WTC11 (cell line): ENCODE results near the gene TMC1. TPM values are rescaled to one million over a fixed set of nuclear protein-coding genes. Genes with fewer than 3 reads are reported as not detected.

Source experiments
- ATAC-seq: fragments of 200-7000 bp; cut with Tn5 transposase; 2 replicates; pipeline ENCODE4 v1.10.0; 2021; ENCODE audit warnings: mild to moderate bottlenecking, moderate library complexity
- CTCF ChIA-PET: fragments of 300-600 bp; sonication (Branson Sonifier 250); formaldehyde crosslinking; loops from one replicate; lab custom pipeline; 2021; ENCODE audit warnings: antibody characterized with exemption; lab: Charles Lee
- POLR2A ChIA-PET: fragments of 350-600 bp; sonication (Branson Sonifier 250); formaldehyde crosslinking; loops from one replicate; lab custom pipeline; 2021; ENCODE audit warnings: antibody characterized with exemption; lab: Charles Lee
- DNase-seq: peaks from one replicate; pipeline ENCODE4 v3.0.0; 2021; ENCODE audit warnings: low spot score
- H3K27ac Mint-ChIP-seq: 2 replicates; pipeline ENCODE4 v1.8.0; 2021; ENCODE audit warnings: mixed read lengths
- H3K27me3 Mint-ChIP-seq: 2 replicates; pipeline ENCODE4 v1.8.0; 2021; ENCODE audit warnings: low read depth, mild to moderate bottlenecking, moderate library complexity, mixed read lengths
- H3K36me3 Mint-ChIP-seq: 2 replicates; pipeline ENCODE4 v1.8.0; 2021; ENCODE audit warnings: mixed read lengths
- H3K4me1 Mint-ChIP-seq: 2 replicates; pipeline ENCODE4 v1.8.0; 2022; ENCODE audit warnings: mixed read lengths
- H3K4me3 Mint-ChIP-seq: 2 replicates; pipeline ENCODE4 v1.8.0; 2021; ENCODE audit warnings: mild to moderate bottlenecking, moderate library complexity, mixed read lengths
- H3K9me3 Mint-ChIP-seq: 2 replicates; pipeline ENCODE4 v1.8.0; 2021; ENCODE audit warnings: mixed read lengths
- ATF2 ChIP-seq: sonication (generic); formaldehyde crosslinking; IDR thresholded peaks from 2 replicates; pipeline ENCODE4 v1.8.1; 2022; ENCODE audit warnings: low read depth, missing genetic modification reagents, borderline replicate concordance
- CREB1 ChIP-seq: sonication (generic); formaldehyde crosslinking; IDR thresholded peaks from 2 replicates; pipeline ENCODE4 v1.8.0; 2023; ENCODE audit warnings: mild to moderate bottlenecking, missing genetic modification reagents
- CREM ChIP-seq: sonication (generic); formaldehyde crosslinking; IDR thresholded peaks from 2 replicates; pipeline ENCODE4 v1.8.1; 2022; ENCODE audit warnings: mild to moderate bottlenecking, missing genetic modification reagents, moderate library complexity
- E2F5 ChIP-seq: sonication (generic); formaldehyde crosslinking; IDR thresholded peaks from 2 replicates; pipeline ENCODE4 v1.8.1; 2022; ENCODE audit warnings: mild to moderate bottlenecking, moderate library complexity, missing genetic modification reagents
- GABPB1 ChIP-seq: sonication (generic); formaldehyde crosslinking; IDR thresholded peaks from 2 replicates; pipeline ENCODE4 v1.8.1; 2023; ENCODE audit warnings: mild to moderate bottlenecking, missing genetic modification reagents
- IRF1 ChIP-seq: sonication (generic); formaldehyde crosslinking; IDR thresholded peaks from 2 replicates; pipeline ENCODE4 v1.8.0; 2023; ENCODE audit warnings: missing genetic modification reagents
- JAZF1 ChIP-seq: fragments of 250-450 bp; sonication (Bioruptor Pico); IDR thresholded peaks from 2 replicates; pipeline ENCODE4 v1.9.0; 2021; ENCODE audit warnings: moderate library complexity, mild to moderate bottlenecking, inconsistent platforms
- JUN ChIP-seq: sonication (generic); formaldehyde crosslinking; IDR thresholded peaks from 2 replicates; pipeline ENCODE4 v1.8.0; 2023; ENCODE audit warnings: mild to moderate bottlenecking, missing genetic modification reagents
- KAT7 ChIP-seq: sonication (generic); formaldehyde crosslinking; IDR thresholded peaks from 2 replicates; pipeline ENCODE4 v1.8.1; 2023; ENCODE audit warnings: missing genetic modification reagents, mild to moderate bottlenecking, borderline replicate concordance
- RELA ChIP-seq: sonication (generic); formaldehyde crosslinking; IDR thresholded peaks from 2 replicates; pipeline ENCODE4 v1.8.1; 2022; ENCODE audit warnings: missing genetic modification reagents, mild to moderate bottlenecking, borderline replicate concordance
- RORB ChIP-seq: fragments of 250-450 bp; sonication (Bioruptor Pico); IDR thresholded peaks from 2 replicates; pipeline ENCODE4 v1.9.0; 2021; ENCODE audit warnings: mild to moderate bottlenecking
- SMAD3 ChIP-seq: sonication (generic); formaldehyde crosslinking; IDR thresholded peaks from 2 replicates; pipeline ENCODE4 v1.8.0; 2022; ENCODE audit warnings: missing genetic modification reagents, mild to moderate bottlenecking, borderline replicate concordance
- TP53 ChIP-seq: sonication (generic); formaldehyde crosslinking; IDR thresholded peaks from 2 replicates; pipeline ENCODE4 v1.8.1; 2023; ENCODE audit warnings: mild to moderate bottlenecking, missing genetic modification reagents
- USF2 ChIP-seq: sonication (generic); formaldehyde crosslinking; IDR thresholded peaks from 2 replicates; pipeline ENCODE4 v1.8.1; 2023; ENCODE audit warnings: mild to moderate bottlenecking, missing genetic modification reagents, moderate library complexity
- ZNF121 ChIP-seq: sonication (generic); formaldehyde crosslinking; IDR thresholded peaks from 2 replicates; pipeline ENCODE4 v1.8.0; 2023; ENCODE audit warnings: missing genetic modification reagents
- ZNF263 ChIP-seq: sonication (generic); formaldehyde crosslinking; IDR thresholded peaks from 2 replicates; pipeline ENCODE4 v1.8.1; 2022; ENCODE audit warnings: low read depth, mild to moderate bottlenecking, moderate library complexity, missing genetic modification reagents
- ZNF317 ChIP-seq: sonication (generic); formaldehyde crosslinking; IDR thresholded peaks from 2 replicates; pipeline ENCODE4 v1.8.1; 2023; ENCODE audit warnings: low read depth, mild to moderate bottlenecking, moderate library complexity, missing genetic modification reagents, borderline replicate concordance
- ZNF396 ChIP-seq: fragments of 250-450 bp; sonication (Bioruptor Pico); IDR thresholded peaks from 2 replicates; pipeline ENCODE4 v1.8.0; 2021; ENCODE audit warnings: mild to moderate bottlenecking, moderate library complexity, borderline replicate concordance
- ZNF532 ChIP-seq: fragments of 250-450 bp; sonication (Bioruptor Pico); IDR thresholded peaks from 2 replicates; pipeline ENCODE4 v1.9.0; 2021; ENCODE audit warnings: mild to moderate bottlenecking, borderline replicate concordance
- ZSCAN18 ChIP-seq: fragments of 250-450 bp; sonication (Bioruptor Pico); IDR thresholded peaks from 2 replicates; pipeline ENCODE4 v2.1.2; 2022; ENCODE audit warnings: mild to moderate bottlenecking, moderate library complexity
- total RNA-seq: library from RNA; stranded (reverse); gene quantifications from 3 replicates; pipeline ENCODE4 v1.2.3, GENCODE V29; 2021

TMC1 gene
- total RNA-seq, 1 experiment from 2014 or later: 0.31 TPM

- POLR2A ChIA-PET: interaction anchor here (1.0 kb wide), 1 partner anchor 112 kb away, joined by 4 read pairs; the partner anchor contains the start of gene ZFAND5
- Mint-ChIP-seq H3K36me3 (no peaks in the 10 kb centered on the region), H3K27ac (no peak overlapping the region), H3K4me1 (peaks cover 9% of the 10 kb centered on the region), H3K27me3 (no peaks in the 10 kb centered on the region), H3K4me3 (no peak overlapping the region), H3K9me3 (no peaks in the 10 kb centered on the region)
- CTCF ChIA-PET: interaction anchor here (0.7 to 1.1 kb wide), 2 partner anchors 331 to 435 kb away, joined by 3 read pairs; no protein-coding TSS in a partner anchor
- TF ChIP-seq E2F5 (CRISPR knock-in tag) (no peak), TP53 (CRISPR knock-in tag) (no peak)
- DNase-seq: no peak
- peak; percentile 62 for ATAC-seq
Measured at GRCh38 chr9:72476617-72477437, 44.6 kb upstream of the TMC1 start.

- POLR2A ChIA-PET: interaction anchor here (0.6 kb wide), 1 partner anchor 10 kb away, joined by 4 read pairs; no protein-coding TSS in a partner anchor
- Mint-ChIP-seq H3K4me1 (peaks cover 12% of the 10 kb centered on the region), H3K9me3 (no peaks in the 10 kb centered on the region), H3K27me3 (no peaks in the 10 kb centered on the region), H3K4me3 (no peak overlapping the region)
- TF ChIP-seq CREM (CRISPR knock-in tag): no peak
- TF ChIP-seq ZNF121 (CRISPR knock-in tag): 0 out of 2 replicates have a peak, but pooled peaks have one; percentile 43
- TF ChIP-seq ZNF263 (CRISPR knock-in tag): no peak
- TF ChIP-seq ZSCAN18 (CRISPR knock-in tag): no peak
- no peak for TF ChIP-seq KAT7 (CRISPR knock-in tag)
- TF ChIP-seq, all 79 proteins: peak for 1
- DNase-seq: no peak
- CTCF ChIA-PET: interaction anchor here (1.1 kb wide), 1 partner anchor 330 kb away, joined by 3 read pairs; no protein-coding TSS in a partner anchor
- ATAC-seq: peak; percentile 75
- peak overlapping the region; percentile 71 for H3K27ac Mint-ChIP-seq
- no peaks in the 10 kb centered on the region for H3K36me3 Mint-ChIP-seq
Measured at GRCh38 chr9:72477930-72478518, 43.4 kb upstream of the TMC1 start.

GRCh38 chr9:72478966-72479365, 42.4 kb upstream of the TMC1 start:
- H3K4me3 Mint-ChIP-seq: no peak overlapping the region
- H3K36me3 Mint-ChIP-seq: no peaks in the 10 kb centered on the region
- H3K4me1 Mint-ChIP-seq: peaks cover 12% of the 10 kb centered on the region
- ChIA-PET CTCF (no interaction called here), POLR2A (interaction anchor here (0.7 kb wide), 1 partner anchor 116 kb away, joined by 3 read pairs; no protein-coding TSS in a partner anchor)
- H3K27ac Mint-ChIP-seq: no peak overlapping the region
- ATAC-seq: no peak
- H3K9me3 Mint-ChIP-seq: no peaks in the 10 kb centered on the region
- DNase-seq: no peak
- H3K27me3 Mint-ChIP-seq: no peaks in the 10 kb centered on the region
- TF ChIP-seq SMAD3 (CRISPR knock-in tag) (no peak), RORB (CRISPR knock-in tag) (no peak), GABPB1 (CRISPR knock-in tag) (no peak), IRF1 (no peak), USF2 (CRISPR knock-in tag) (no peak), JUN (CRISPR knock-in tag) (no peak), ZNF317 (CRISPR knock-in tag) (no peak), ZNF532 (no peak), RELA (CRISPR knock-in tag) (no peak), JAZF1 (CRISPR knock-in tag) (no peak), ZNF396 (CRISPR knock-in tag) (no peak), ATF2 (CRISPR knock-in tag) (no peak), CREB1 (no peak)
